Subcutaneous abdominal adipose tissue (tissue), 5 donors: ENCODE data around the gene FKBP11.
"Not testable (repeated sequence)": the region's sequence is repeated elsewhere in the genome, so short reads cannot be mapped to it uniquely, and the experiment has no call there.

Source experiments
- H3K27ac ChIP-seq: one replicate; pipeline ENCODE4 v1.7.0; 2013; ENCODE audit warnings: low read depth, mild to moderate bottlenecking, inconsistent platforms, low read length, moderate library complexity
- H3K27me3 ChIP-seq, 5 donors: one replicate each; pipeline ENCODE4 v1.7.0; 2013; ENCODE audit warnings: low read length in 5 of 5, inconsistent platforms in 1 of 5; ENCODE audit not compliant: control insufficient read depth in 5 of 5, insufficient read depth in 4 of 5
- H3K36me3 ChIP-seq, 5 donors: one replicate each; pipeline ENCODE4 v1.7.0; 2013; ENCODE audit warnings: low read length in 5 of 5; ENCODE audit not compliant: control insufficient read depth in 5 of 5, insufficient read depth in 5 of 5
- H3K4me1 ChIP-seq, 5 donors: one replicate each; pipeline ENCODE4 v1.7.0; 2013; ENCODE audit warnings: low read length in 5 of 5, mild to moderate bottlenecking in 3 of 5, moderate library complexity in 1 of 5; ENCODE audit not compliant: control insufficient read depth in 5 of 5, insufficient read depth in 5 of 5
- H3K4me3 ChIP-seq, 5 donors: one replicate each; pipeline ENCODE4 v1.7.0; 2013; ENCODE audit warnings: low read length in 5 of 5, low read depth in 1 of 5
- H3K9ac ChIP-seq, 5 donors: one replicate each; pipeline ENCODE4 v1.7.0; 2013; ENCODE audit warnings: low read length in 5 of 5, mild to moderate bottlenecking in 4 of 5, moderate library complexity in 3 of 5
- H3K9me3 ChIP-seq, 5 donors: one replicate each; pipeline ENCODE4 v1.7.0; 2013; ENCODE audit warnings: low read length in 5 of 5; ENCODE audit not compliant: control insufficient read depth in 5 of 5
- donor health status: healthy.
- donor health status: healthy.
- donor health status: healthy.
- donor health status: healthy.
- donor health status: healthy.

Gene FKBP11

GRCh38 chr12:48889679-48890078, 35.6 kb downstream of the FKBP11 start:
- H3K4me1 ChIP-seq: peaks cover 0 to 8% (median 2%) of the 10 kb centered on the region in 5 donors
- no peaks in the 10 kb centered on the region for H3K9me3 ChIP-seq
- H3K27me3 ChIP-seq: peaks cover 5 to 17% (median 6%) of the 10 kb centered on the region in 5 donors
- H3K36me3 ChIP-seq: no peaks in the 10 kb centered on the region
- no peak overlapping the region for H3K27ac ChIP-seq
- no peak overlapping the region for H3K9ac ChIP-seq
- no peak overlapping the region for H3K4me3 ChIP-seq

- Histone ChIP-seq H3K4me3 (no peak overlapping the region), H3K27ac (peak overlapping the region; percentile 60), H3K27me3 (peaks cover 0 to 15% (median 4%) of the 10 kb centered on the region in 5 donors), H3K4me1 (peaks cover 5 to 25% (median 10%) of the 10 kb centered on the region in 5 donors), H3K36me3 (no peaks in the 10 kb centered on the region), H3K9me3 (no peaks in the 10 kb centered on the region), H3K9ac (peak overlapping the region in 1 of 5 donors; percentile 51)
Observed at GRCh38 chr12:48883305-48884161, 41.8 kb downstream of the FKBP11 start.

GRCh38 chr12:48882972-48883304, 42.4 kb downstream of the FKBP11 start:
- Histone ChIP-seq H3K27me3 (peaks cover 0 to 15% (median 4%) of the 10 kb centered on the region in 5 donors), H3K9ac (peak overlapping the region in 1 of 5 donors; percentile 51), H3K36me3 (no peaks in the 10 kb centered on the region), H3K9me3 (no peaks in the 10 kb centered on the region), H3K4me3 (no peak overlapping the region), H3K4me1 (peaks cover 5 to 25% (median 10%) of the 10 kb centered on the region in 5 donors), H3K27ac (peak overlapping the region; percentile 60)

GRCh38 chr12:48882315-48882687, 43.0 kb downstream of the FKBP11 start:
- H3K4me3 ChIP-seq: peak overlapping the region in 3 of 5 donors; percentile 18 to 44 (median 35)

GRCh38 chr12:48881686-48882314, 43.5 kb downstream of the FKBP11 start:
- H3K36me3 ChIP-seq: no peaks in the 10 kb centered on the region
- H3K27ac ChIP-seq: peak overlapping the region; percentile 53
- no peaks in the 10 kb centered on the region for H3K9me3 ChIP-seq
- H3K4me3 ChIP-seq: peak overlapping the region in 3 of 5 donors; percentile 18 to 44 (median 35)
- peak overlapping the region in 2 of 5 donors; percentile 40 to 54 for H3K9ac ChIP-seq
- peaks cover 5 to 25% (median 10%) of the 10 kb centered on the region in 5 donors for H3K4me1 ChIP-seq
- peaks cover 0 to 15% (median 4%) of the 10 kb centered on the region in 5 donors for H3K27me3 ChIP-seq

More at GRCh38 chr12:48882315-48882687, 43.0 kb downstream of the FKBP11 start:
- H3K27me3 ChIP-seq: peaks cover 0 to 15% (median 4%) of the 10 kb centered on the region in 5 donors
- H3K9ac ChIP-seq: peak overlapping the region in 2 of 5 donors; percentile 40 to 54
- no peaks in the 10 kb centered on the region for H3K36me3 ChIP-seq
- H3K27ac ChIP-seq: peak overlapping the region; percentile 53
- peaks cover 5 to 25% (median 10%) of the 10 kb centered on the region in 5 donors for H3K4me1 ChIP-seq
- H3K9me3 ChIP-seq: no peaks in the 10 kb centered on the region

- H3K4me1 ChIP-seq: peaks cover 5 to 25% (median 10%) of the 10 kb centered on the region in 5 donors
- H3K9me3 ChIP-seq: no peaks in the 10 kb centered on the region
- H3K36me3 ChIP-seq: no peaks in the 10 kb centered on the region
- no peak overlapping the region for H3K4me3 ChIP-seq
- peaks cover 0 to 15% (median 4%) of the 10 kb centered on the region in 5 donors for H3K27me3 ChIP-seq
- H3K27ac ChIP-seq: no peak overlapping the region
- H3K9ac ChIP-seq: no peak overlapping the region
Observed at GRCh38 chr12:48880647-48881046, 44.6 kb downstream of the FKBP11 start.

- Histone ChIP-seq H3K4me1 (peaks cover 5 to 20% (median 10%) of the 10 kb centered on the region in 5 donors), H3K27ac (no peak overlapping the region), H3K36me3 (no peaks in the 10 kb centered on the region), H3K27me3 (peaks cover 0 to 15% (median 4%) of the 10 kb centered on the region in 5 donors), H3K9me3 (no peaks in the 10 kb centered on the region), H3K9ac (no peak overlapping the region), H3K4me3 (no peak overlapping the region)
Observed at GRCh38 chr12:48878548-48878947, 46.7 kb downstream of the FKBP11 start.

GRCh38 chr12:48875944-48876515, 49.3 kb downstream of the FKBP11 start:
- Histone ChIP-seq H3K36me3 (no peaks in the 10 kb centered on the region), H3K9me3 (no peaks in the 10 kb centered on the region), H3K4me1 (peaks cover 0 to 4% (median 0%) of the 10 kb centered on the region in 5 donors), H3K4me3 (no peak overlapping the region), H3K27ac (no peak overlapping the region), H3K27me3 (peaks cover 0 to 6% (median 4%) of the 10 kb centered on the region in 5 donors), H3K9ac (no peak overlapping the region)

- not testable (repeated sequence) for H3K4me3 ChIP-seq, H3K9ac ChIP-seq, H3K27ac ChIP-seq, H3K36me3 ChIP-seq, H3K27me3 ChIP-seq, H3K9me3 ChIP-seq
- peaks cover 0 to 11% (median 0%) of the 10 kb centered on the region in 5 donors for H3K4me1 ChIP-seq
Observed at GRCh38 chr12:48873534-48873933, 51.8 kb downstream of the FKBP11 start.

GRCh38 chr12:48873096-48873495, 52.2 kb downstream of the FKBP11 start:
- H3K4me1 ChIP-seq: peaks cover 0 to 13% (median 0%) of the 10 kb centered on the region in 5 donors
- H3K9ac ChIP-seq: no peak overlapping the region
- H3K27me3 ChIP-seq: no peaks in the 10 kb centered on the region
- H3K4me3 ChIP-seq: no peak overlapping the region
- H3K9me3 ChIP-seq: no peaks in the 10 kb centered on the region
- H3K36me3 ChIP-seq: no peaks in the 10 kb centered on the region
- no peak overlapping the region for H3K27ac ChIP-seq
